BLaER1 treated with 17β-estradiol and CSF1 and Interleukin-3, amounts not matched to agents 10 nM and 100 nM (cell line): ENCODE data around the gene CHCHD6.

Experiments
- H3K27ac ChIP-seq, 11 experiments: shearing (Covaris generic); formaldehyde crosslinking; 2 replicates each; pipeline ENCODE4 v1.8.1; 2022
- H3K27me3 ChIP-seq, 11 experiments: shearing (Covaris generic); formaldehyde crosslinking; 2 replicates each; pipeline ENCODE4 v1.8.1; 2022
- H3K36me3 ChIP-seq, 11 experiments: shearing (Covaris generic); formaldehyde crosslinking; 2 replicates each; pipeline ENCODE4 v1.8.1; 2022
- H3K4me1 ChIP-seq, 10 experiments: shearing (Covaris generic); formaldehyde crosslinking; 2 replicates each; pipeline ENCODE4 v1.8.1; 2022
- H3K4me2 ChIP-seq, 11 experiments: shearing (Covaris generic); formaldehyde crosslinking; 2 replicates each; pipeline ENCODE4 v1.8.1; 2022
- H3K4me3 ChIP-seq, 10 experiments: shearing (Covaris generic); formaldehyde crosslinking; 2 replicates each; pipeline ENCODE4 v1.8.1; 2022
- H3K9ac ChIP-seq, 11 experiments: shearing (Covaris generic); formaldehyde crosslinking; 2 replicates each; pipeline ENCODE4 v1.8.1; 2022
- H3K9me3 ChIP-seq, 11 experiments: shearing (Covaris generic); formaldehyde crosslinking; replicated peaks in 1 of 11; 2 replicates each; pipeline ENCODE4 v1.8.1; 2022
- H4K20me1 ChIP-seq, 11 experiments: shearing (Covaris generic); formaldehyde crosslinking; 2 replicates each; pipeline ENCODE4 v1.8.1; 2022
- Cebpa-rat ChIP-seq, 11 experiments: shearing (Covaris generic); IDR thresholded peaks; 2 replicates each; pipeline ENCODE4 v1.8.1; 2022

The CHCHD6 gene

GRCh38 chr3:126932188-126932931, 228.3 kb downstream of the CHCHD6 start:
- Histone ChIP-seq H3K4me3 (no peak overlapping the region), H3K36me3 (no peaks in the 10 kb centered on the region), H3K9me3 (no peaks in the 10 kb centered on the region), H3K27me3 (peaks cover 0 to 75% (median 0%) of the 10 kb centered on the region in 11 experiments; a peak in 9 of 22 replicates), H3K27ac (no peak overlapping the region), H4K20me1 (peaks cover 0 to 91% (median 17%) of the 10 kb centered on the region in 11 experiments; a peak in 16 of 22 replicates), H3K9ac (no peak overlapping the region), H3K4me1 (peaks cover 8 to 24% (median 12%) of the 10 kb centered on the region in 10 experiments; a peak in 18 of 20 replicates), H3K4me2 (no peak overlapping the region)
- TF ChIP-seq Cebpa-rat (IDR thresholded peaks at IDR 0.05), result no peak

- peaks cover 0 to 75% (median 0%) of the 10 kb centered on the region in 11 experiments; a peak in 7 of 22 replicates for H3K27me3 ChIP-seq
- no peaks in the 10 kb centered on the region for H3K36me3 ChIP-seq
- no peak overlapping the region for H3K4me3 ChIP-seq
- no peak overlapping the region for H3K27ac ChIP-seq
- no peaks in the 10 kb centered on the region for H3K9me3 ChIP-seq
- peaks cover 14 to 40% (median 24%) of the 10 kb centered on the region in 10 experiments for H3K4me1 ChIP-seq
- H3K9ac ChIP-seq, result no peak overlapping the region
- no peak overlapping the region for H3K4me2 ChIP-seq
- H4K20me1 ChIP-seq, result peaks cover 0 to 91% (median 9%) of the 10 kb centered on the region in 11 experiments; a peak in 11 of 22 replicates
- no peak for TF ChIP-seq Cebpa-rat (IDR thresholded peaks at IDR 0.05)
These were observed 230.0 kb downstream of the CHCHD6 start for GRCh38 chr3:126934031-126934531.

GRCh38 chr3:126934991-126935390, 231.0 kb downstream of the CHCHD6 start:
- H3K4me1 ChIP-seq, result peaks cover 21 to 49% (median 32%) of the 10 kb centered on the region in 10 experiments
- TF ChIP-seq Cebpa-rat (IDR thresholded peaks at IDR 0.05), result no peak
- peaks cover 0 to 74% (median 0%) of the 10 kb centered on the region in 11 experiments; a peak in 7 of 22 replicates for H3K27me3 ChIP-seq
- no peak overlapping the region for H3K9ac ChIP-seq
- no peak overlapping the region for H3K4me3 ChIP-seq
- H4K20me1 ChIP-seq, result peaks cover 0 to 88% (median 9%) of the 10 kb centered on the region in 11 experiments; a peak in 11 of 22 replicates
- H3K4me2 ChIP-seq, result peak overlapping the region in 2 of 11 experiments; percentile 45 to 61; a peak in 3 of 22 replicates
- no peaks in the 10 kb centered on the region for H3K36me3 ChIP-seq
- H3K27ac ChIP-seq, result no peak overlapping the region
- H3K9me3 ChIP-seq, result no peaks in the 10 kb centered on the region

- Histone ChIP-seq H3K27me3 (peaks cover 0 to 64% (median 0%) of the 10 kb centered on the region in 11 experiments; a peak in 7 of 22 replicates), H3K4me2 (peak overlapping the region in 5 of 11 experiments; percentile 7 to 61 (median 26); a peak in 7 of 22 replicates), H3K9me3 (no peaks in the 10 kb centered on the region), H3K36me3 (no peaks in the 10 kb centered on the region), H4K20me1 (peaks cover 0 to 78% (median 6%) of the 10 kb centered on the region in 11 experiments; a peak in 11 of 22 replicates), H3K27ac (no peak overlapping the region), H3K4me3 (no peak overlapping the region), H3K4me1 (peaks cover 21 to 55% (median 36%) of the 10 kb centered on the region in 10 experiments), H3K9ac (no peak overlapping the region)
- TF ChIP-seq Cebpa-rat (IDR thresholded peaks at IDR 0.05), result no peak
These were observed 231.9 kb downstream of the CHCHD6 start for GRCh38 chr3:126935756-126936509.

GRCh38 chr3:126936853-126937425, 232.9 kb downstream of the CHCHD6 start:
- Histone ChIP-seq H3K27ac (no peak overlapping the region), H3K4me3 (no peak overlapping the region), H3K36me3 (no peaks in the 10 kb centered on the region), H3K4me1 (peaks cover 21 to 61% (median 42%) of the 10 kb centered on the region in 10 experiments), H4K20me1 (peaks cover 0 to 77% (median 5%) of the 10 kb centered on the region in 11 experiments; a peak in 10 of 22 replicates), H3K9ac (no peak overlapping the region), H3K27me3 (peaks cover 0 to 61% (median 0%) of the 10 kb centered on the region in 11 experiments; a peak in 7 of 22 replicates), H3K9me3 (no peaks in the 10 kb centered on the region), H3K4me2 (peak overlapping the region in 7 of 11 experiments; percentile 27 to 83 (median 67); a peak in 13 of 22 replicates)
- TF ChIP-seq Cebpa-rat (IDR thresholded peaks at IDR 0.05), result no peak

- no peak overlapping the region for H3K4me3 ChIP-seq
- H4K20me1 ChIP-seq, result peaks cover 0 to 73% (median 5%) of the 10 kb centered on the region in 11 experiments; a peak in 10 of 22 replicates
- peaks cover 21 to 67% (median 45%) of the 10 kb centered on the region in 10 experiments for H3K4me1 ChIP-seq
- no peak for TF ChIP-seq Cebpa-rat (IDR thresholded peaks at IDR 0.05)
- H3K27me3 ChIP-seq, result peaks cover 0 to 58% (median 0%) of the 10 kb centered on the region in 11 experiments; a peak in 7 of 22 replicates
- H3K4me2 ChIP-seq, result peak overlapping the region in 6 of 11 experiments; percentile 27 to 83 (median 69); a peak in 10 of 22 replicates
- H3K9ac ChIP-seq, result no peak overlapping the region
- no peaks in the 10 kb centered on the region for H3K9me3 ChIP-seq
- no peaks in the 10 kb centered on the region for H3K36me3 ChIP-seq
- no peak overlapping the region for H3K27ac ChIP-seq
These were observed 233.5 kb downstream of the CHCHD6 start for GRCh38 chr3:126937533-126937932.

GRCh38 chr3:126937973-126938372, 233.9 kb downstream of the CHCHD6 start:
- peak overlapping the region in 7 of 11 experiments; percentile 64 to 83 (median 75); a peak in 11 of 22 replicates for H3K4me2 ChIP-seq
- no peaks in the 10 kb centered on the region for H3K9me3 ChIP-seq
- H3K27ac ChIP-seq, result no peak overlapping the region
- H4K20me1 ChIP-seq, result peaks cover 0 to 68% (median 5%) of the 10 kb centered on the region in 11 experiments; a peak in 10 of 22 replicates
- peaks cover 0 to 53% (median 0%) of the 10 kb centered on the region in 11 experiments; a peak in 7 of 22 replicates for H3K27me3 ChIP-seq
- H3K9ac ChIP-seq, result no peak overlapping the region
- H3K4me3 ChIP-seq, result no peak overlapping the region
- no peaks in the 10 kb centered on the region for H3K36me3 ChIP-seq
- no peak for TF ChIP-seq Cebpa-rat (IDR thresholded peaks at IDR 0.05)
- H3K4me1 ChIP-seq, result peaks cover 21 to 69% (median 45%) of the 10 kb centered on the region in 10 experiments
